Endothelial cell of umbilical vein (primary cell): ENCODE results near the gene TBCE. TPM values are rescaled to one million over a fixed set of nuclear protein-coding genes. Genes with fewer than 3 reads are reported as not detected.
A peak's percentile ranks its signal among the peaks of the same experiment; 100 is the strongest.

Source experiments
- BruUV-seq: library from RNA; stranded (reverse); fragments of 400-500 nt; replicated peaks from 2 replicates; lab custom pipeline; 2021; lab: Mats Ljungman, UMichigan
- CTCF ChIA-PET: fragments of 300-600, 350-600 bp; sonication (Branson Sonifier 250); formaldehyde crosslinking; loops from one replicate; lab custom pipeline; 2021; ENCODE audit warnings: antibody characterized with exemption, inconsistent platforms; lab: Charles Lee
- POLR2A ChIA-PET: fragments of 300-600, 350-600 bp; sonication (Branson Sonifier 250); formaldehyde crosslinking; loops from one replicate; lab custom pipeline; 2021; ENCODE audit warnings: antibody characterized with exemption, inconsistent platforms; lab: Charles Lee
- DNase-seq: peaks from one replicate; pipeline ENCODE4 v3.0.0-alpha.2; 2011; ENCODE audit warnings: low read depth, low spot score
- FAIRE-seq: peaks from 2 replicates; lab custom pipeline; 2011; peaks lifted over from hg19 to GRCh38; lab: Jason Lieb, UNC
- H2AFZ ChIP-seq: 2 replicates; pipeline ENCODE4 v1.6.0; 2012; ENCODE audit warnings: low read depth, low read length, control low read depth, inconsistent platforms
- H3K27ac ChIP-seq: 2 replicates; pipeline ENCODE4 v1.5.1; 2011; ENCODE audit warnings: low read depth, mild to moderate bottlenecking, control low read depth, low read length, moderate library complexity; ENCODE audit not compliant: insufficient read depth
- H3K27me3 ChIP-seq, 2 experiments: 2 replicates each; pipeline versions ENCODE4 v1.6.0 to v1.6.1; 2011; ENCODE audit warnings: low read length in 2 of 2, mixed read lengths in 1 of 2; ENCODE audit not compliant: control insufficient read depth in 2 of 2, insufficient read depth in 2 of 2
- H3K36me3 ChIP-seq, 2 experiments: 2 replicates in 1 of 2; 3 replicates in 1 of 2; pipeline ENCODE4 v1.5.1; 2011; ENCODE audit warnings: low read length in 2 of 2, mild to moderate bottlenecking in 1 of 2, moderate library complexity in 1 of 2; ENCODE audit not compliant: control insufficient read depth in 2 of 2, insufficient read depth in 2 of 2; ENCODE audit errors: extremely low read depth in 1 of 2
- H3K4me1 ChIP-seq: 3 replicates; pipeline ENCODE4 v1.5.1; 2011; ENCODE audit warnings: mild to moderate bottlenecking, low read length; ENCODE audit not compliant: control insufficient read depth, insufficient read depth; ENCODE audit errors: extremely low read depth
- H3K4me2 ChIP-seq: 2 replicates; pipeline ENCODE4 v1.6.1; 2011; ENCODE audit warnings: low read length, control low read depth, mixed read lengths; ENCODE audit not compliant: insufficient read depth
- H3K4me3 ChIP-seq, 3 experiments: fragments of 200-600 bp in 1 of 3; sonication (generic), shearing (Covaris generic) in 1 of 3; replicated peaks in 1 of 3; 2 replicates each; pipeline ENCODE4 v1.5.1; 2011 to 2016; ENCODE audit warnings: control low read depth in 3 of 3, low read length in 3 of 3, mild to moderate bottlenecking in 2 of 3, inconsistent platforms in 1 of 3, low read depth in 1 of 3, moderate library complexity in 1 of 3; ENCODE audit not compliant: insufficient read depth in 1 of 3
- H3K79me2 ChIP-seq: 2 replicates; pipeline ENCODE4 v1.6.0; 2012; ENCODE audit warnings: low read length, inconsistent platforms; ENCODE audit not compliant: control insufficient read depth, insufficient read depth
- H3K9ac ChIP-seq: replicated peaks from 2 replicates; pipeline ENCODE3; 2011; ENCODE audit warnings: low read length, control low read depth; ENCODE audit not compliant: insufficient read depth; ENCODE audit errors: extremely low read depth
- H3K9me1 ChIP-seq: replicated peaks from 3 replicates; pipeline ENCODE4 v1.6.0; 2011; ENCODE audit warnings: mild to moderate bottlenecking, low read length; ENCODE audit not compliant: control insufficient read depth, insufficient read depth; ENCODE audit errors: extremely low read depth
- H3K9me3 ChIP-seq: replicated peaks from 2 replicates; pipeline ENCODE4 v1.5.1; 2012; ENCODE audit warnings: low read length, inconsistent platforms; ENCODE audit not compliant: control insufficient read depth, insufficient read depth
- H4K20me1 ChIP-seq: replicated peaks from 2 replicates; pipeline ENCODE3; 2011; ENCODE audit warnings: mild to moderate bottlenecking, low read length; ENCODE audit not compliant: control insufficient read depth, insufficient read depth; ENCODE audit errors: extremely low read depth
- FOS ChIP-seq: IDR thresholded peaks from 2 replicates; pipeline ENCODE4 v1.6.1; 2011; ENCODE audit warnings: mild to moderate bottlenecking, low read length, moderate library complexity, borderline replicate concordance; ENCODE audit not compliant: insufficient read depth
- GATA2 ChIP-seq: IDR thresholded peaks from 2 replicates; pipeline ENCODE4 v1.7.0; 2011; ENCODE audit warnings: low read depth, mild to moderate bottlenecking, moderate library complexity, mixed read lengths, low read length; ENCODE audit not compliant: insufficient read length, insufficient read depth
- JUN ChIP-seq: IDR thresholded peaks from 2 replicates; pipeline ENCODE4 v1.6.1; 2011; ENCODE audit warnings: borderline replicate concordance, low read depth; ENCODE audit not compliant: insufficient read length, insufficient read depth
- MAX ChIP-seq: IDR thresholded peaks from 2 replicates; pipeline ENCODE4 v1.6.1; 2011; ENCODE audit not compliant: insufficient read depth, insufficient read length
- POLR2A ChIP-seq: IDR thresholded peaks from 2 replicates; pipeline ENCODE4 v1.6.1; 2012; ENCODE audit warnings: low read depth, mild to moderate bottlenecking, control low read depth, low read length
- POLR2AphosphoS5 ChIP-seq: IDR thresholded peaks from 2 replicates; pipeline ENCODE4 v1.6.1; 2012; ENCODE audit warnings: low read depth, mild to moderate bottlenecking, control low read depth, low read length, moderate library complexity; ENCODE audit not compliant: insufficient read depth
- dilution Hi-C: fragments of 300-500 bp; cut with MboI; formaldehyde crosslinking; loops from one replicate; pipeline ENCODE4 v1.15.0; 2019; ENCODE audit warnings: low sequenced_read_pairs; ENCODE audit not compliant: extremely low pct_ligation_motif_present
- intact Hi-C: fragments of 100-400 bp; cut with micrococcal nuclease; formaldehyde crosslinking; loops from one replicate; pipeline ENCODE4 v1.10.0; 2022
- polyA plus RNA-seq, 4 experiments: library from polyadenylated mRNA; depleted of rRNA in 3 of 4; stranded (reverse) in 3 of 4; unstranded in 1 of 4; fragments of >200 nt; gene quantifications; 2 replicates each; pipeline versions ENCODE4 v1.2.1 to v1.2.3, GENCODE V29; 2011 to 2012; ENCODE audit warnings: missing spikeins in 1 of 4
- total RNA-seq: library from RNA; stranded (reverse); gene quantifications from 2 replicates; pipeline ENCODE4 v1.2.3, GENCODE V29; 2021

Gene TBCE
- total and polyA plus RNA-seq, 2 donors (not counting 3 experiments of a cell fraction or from before 2014, with no cell fraction given): 13.7 to 32.6 TPM

- POLR2A ChIA-PET: interaction anchor here (0.6 kb wide), 1 partner anchor 427 kb away, joined by 6 read pairs; no protein-coding TSS in a partner anchor
- BruUV-seq: no TSS peak
- dilution Hi-C loops: no loop called here
Measured at GRCh38 chr1:235442788-235443429, 75.7 kb downstream of the TBCE start.

GRCh38 chr1:235448616-235449015 lies 81.4 kb downstream of the TBCE start:
- H3K9me1 ChIP-seq: no peaks in the 10 kb centered on the region
- H3K4me1 ChIP-seq: no peaks in the 10 kb centered on the region
- H3K27ac ChIP-seq: no peak overlapping the region
- H3K79me2 ChIP-seq: no peaks in the 10 kb centered on the region
- dilution Hi-C loops: no loop called here
- peaks cover 19 to 21% of the 10 kb centered on the region in 2 experiments for H3K36me3 ChIP-seq
- POLR2A ChIA-PET: no interaction called here
- intact Hi-C loops: no loop called here
- no peaks in the 10 kb centered on the region for H3K9me3 ChIP-seq
- no TSS peak for BruUV-seq
- H3K9ac ChIP-seq: no peak overlapping the region
- H3K27me3 ChIP-seq: no peaks in the 10 kb centered on the region
- no peak overlapping the region for H2AFZ ChIP-seq
- H4K20me1 ChIP-seq: no peaks in the 10 kb centered on the region
- no peak overlapping the region for H3K4me3 ChIP-seq
- FAIRE-seq (no peak), DNase-seq (no peak)
- TF ChIP-seq POLR2AphosphoS5: no peak
- TF ChIP-seq MAX: no peak
- TF ChIP-seq GATA2: no peak
- H3K4me2 ChIP-seq: no peak overlapping the region
- CTCF ChIA-PET: interaction anchor here (0.8 to 1.0 kb wide), 3 partner anchors 10 to 56 kb away, joined by 3 read pairs; partner anchors contain the start of gene B3GALNT2

More at GRCh38 chr1:235442788-235443429, 75.7 kb downstream of the TBCE start:
- H2AFZ ChIP-seq: no peak overlapping the region
- no peaks in the 10 kb centered on the region for H3K27me3 ChIP-seq
- no peak overlapping the region for H3K4me3 ChIP-seq
- peak overlapping the region; percentile 22 for H3K4me2 ChIP-seq
- no peak overlapping the region for H3K9ac ChIP-seq
- intact Hi-C loops: no loop called here
- peak; percentile 57 for DNase-seq
- H3K36me3 ChIP-seq: peaks cover 12 to 15% of the 10 kb centered on the region in 2 experiments
- FAIRE-seq: peak; percentile 92
- no peaks in the 10 kb centered on the region for H3K79me2 ChIP-seq
- H3K9me1 ChIP-seq: no peaks in the 10 kb centered on the region
- H3K9me3 ChIP-seq: no peaks in the 10 kb centered on the region
- CTCF ChIA-PET: interaction anchor here (0.7 to 2.4 kb wide), 6 partner anchors 12 to 529 kb away, joined by 3 to 9 read pairs (median 4); partner anchors contain the start of gene B3GALNT2
- H3K27ac ChIP-seq: peak overlapping the region; percentile 71
- TF ChIP-seq POLR2A (no peak), FOS (peak; percentile 78), JUN (peak; percentile 3)
- H4K20me1 ChIP-seq: no peaks in the 10 kb centered on the region
- peaks cover 9% of the 10 kb centered on the region for H3K4me1 ChIP-seq
